T-helper 2 cell treated with Interferon-gamma antibody and Interleukin-4, amounts not matched to agents 100 ng/mL and 5 ng/mL, for 36 hours (primary cell): ENCODE measurements around the gene SVOPL. TPM values are rescaled to one million over a fixed set of nuclear protein-coding genes. Genes with fewer than 3 reads are reported as not detected.

Source experiments
- intact Hi-C: fragments of 100-400 bp; cut with micrococcal nuclease; formaldehyde crosslinking; loops from one replicate; pipeline ENCODE4 v1.15.1; 2023
- total RNA-seq: library from RNA; stranded (reverse); gene quantifications from 2 replicates; pipeline ENCODE4 v1.2.3, GENCODE V29; 2022

SVOPL gene
- total RNA-seq, 1 donor from 2014 or later: 1.0 TPM

GRCh38 chr7:138565451-138566114 is 135.6 kb downstream of the SVOPL start:
- intact Hi-C loops: no loop called here

GRCh38 chr7:138565071-138565450 is 136.1 kb downstream of the SVOPL start:
- intact Hi-C loops: no loop called here

- intact Hi-C loops: no loop called here
Measured at GRCh38 chr7:138564365-138564764, 136.8 kb downstream of the SVOPL start.

GRCh38 chr7:138563808-138564207 is 137.4 kb downstream of the SVOPL start:
- intact Hi-C loops: no loop called here

- intact Hi-C loops: no loop called here
Measured at GRCh38 chr7:138559448-138559847, 141.7 kb downstream of the SVOPL start.

- intact Hi-C loops: no loop called here
Measured at GRCh38 chr7:138556771-138557484, 144.2 kb downstream of the SVOPL start.

GRCh38 chr7:138555684-138556083 is 145.5 kb downstream of the SVOPL start:
- intact Hi-C loops: no loop called here

GRCh38 chr7:138554674-138555073 is 146.5 kb downstream of the SVOPL start:
- intact Hi-C loops: no loop called here

- intact Hi-C loops: no loop called here
Measured at GRCh38 chr7:138553805-138554204, 147.4 kb downstream of the SVOPL start.

- intact Hi-C loops: no loop called here
Measured at GRCh38 chr7:138551102-138551501, 150.1 kb downstream of the SVOPL start.

GRCh38 chr7:138550337-138550736 is 150.8 kb downstream of the SVOPL start:
- intact Hi-C loops: no loop called here

GRCh38 chr7:138549082-138549481 is 152.1 kb downstream of the SVOPL start:
- intact Hi-C loops: no loop called here

- intact Hi-C loops: no loop called here
Measured at GRCh38 chr7:138546829-138547228, 154.3 kb downstream of the SVOPL start.

GRCh38 chr7:138546064-138546619 is 155.0 kb downstream of the SVOPL start:
- intact Hi-C loops: no loop called here

GRCh38 chr7:138545123-138545522 is 156.0 kb downstream of the SVOPL start:
- intact Hi-C loops: no loop called here

Other genes with a start within 250 kb of the SVOPL start
- gene TRIM24, start 241.1 kb downstream of the SVOPL start, total RNA-seq: 23.4 and 23.6 TPM in 2 replicates
- not detected in 2 replicates for gene TMEM213, start 96.6 kb upstream of the SVOPL start, total RNA-seq
- gene ATP6V0A4, start 96.8 kb upstream of the SVOPL start, total RNA-seq: not detected in 2 replicates